GM12892 (cell line): ENCODE results near the gene HMGN4.

Experiments used
- DNase-seq: peaks from one replicate; pipeline ENCODE4 v3.0.0; 2011; ENCODE audit not compliant: insufficient read length
- FAIRE-seq: peaks from 2 replicates; lab custom pipeline; 2011; peaks lifted over from hg19 to GRCh38; lab: Jason Lieb, UNC
- POLR2A ChIP-seq: IDR thresholded peaks from 2 replicates; pipeline ENCODE4 v1.6.1; 2011; ENCODE audit warnings: low read depth, low read length, control low read depth
- POLR2AphosphoS5 ChIP-seq: IDR thresholded peaks from 2 replicates; pipeline ENCODE4 v1.6.1; 2011; ENCODE audit warnings: low read depth, low read length, control low read depth
- TAF1 ChIP-seq: IDR thresholded peaks from 2 replicates; pipeline ENCODE4 v1.6.1; 2011; ENCODE audit warnings: low read depth, mild to moderate bottlenecking, control low read depth, low read length, borderline replicate concordance

Gene HMGN4

GRCh38 chr6:26570027-26570809 is 32.1 kb downstream of the HMGN4 start:
- no peak for FAIRE-seq
- no peak for TF ChIP-seq POLR2A
- no peak for TF ChIP-seq POLR2AphosphoS5
- no peak for TF ChIP-seq TAF1
- DNase-seq, result no peak

- no peak for TF ChIP-seq POLR2AphosphoS5
- no peak for TF ChIP-seq POLR2A
- TF ChIP-seq TAF1, result no peak
- no peak for DNase-seq
These were observed 33.6 kb downstream of the HMGN4 start for GRCh38 chr6:26571592-26572296.

GRCh38 chr6:26575494-26575939 is 37.4 kb downstream of the HMGN4 start:
- FAIRE-seq, result no peak

More at GRCh38 chr6:26571592-26572296, 33.6 kb downstream of the HMGN4 start:
- no peak for FAIRE-seq

GRCh38 chr6:26576407-26576843 is 38.3 kb downstream of the HMGN4 start:
- TF ChIP-seq TAF1 (no peak), POLR2AphosphoS5 (no peak), POLR2A (no peak)
- DNase-seq (no peak), FAIRE-seq (peak; percentile 27)

More at GRCh38 chr6:26575494-26575939, 37.4 kb downstream of the HMGN4 start:
- no peak for DNase-seq
- TF ChIP-seq TAF1 (no peak), POLR2A (no peak), POLR2AphosphoS5 (no peak)

GRCh38 chr6:26576929-26577719 is 39.0 kb downstream of the HMGN4 start:
- TF ChIP-seq TAF1 (no peak), POLR2AphosphoS5 (no peak), POLR2A (no peak)
- FAIRE-seq (peak; percentile 74), DNase-seq (no peak)

GRCh38 chr6:26577720-26578072 is 39.5 kb downstream of the HMGN4 start:
- FAIRE-seq (no peak), DNase-seq (no peak)
- TF ChIP-seq TAF1, result no peak

GRCh38 chr6:26578279-26578678 is 40.1 kb downstream of the HMGN4 start:
- TF ChIP-seq POLR2AphosphoS5 (no peak), POLR2A (no peak), TAF1 (no peak)
- DNase-seq (no peak), FAIRE-seq (no peak)

- FAIRE-seq (no peak), DNase-seq (no peak)
- no peak for TF ChIP-seq POLR2AphosphoS5
- no peak for TF ChIP-seq POLR2A
- no peak for TF ChIP-seq TAF1
These were observed 40.6 kb downstream of the HMGN4 start for GRCh38 chr6:26578741-26579140.

- DNase-seq (no peak), FAIRE-seq (no peak)
- TF ChIP-seq TAF1 (no peak), POLR2A (no peak)
These were observed 43.2 kb downstream of the HMGN4 start for GRCh38 chr6:26581164-26581915.

GRCh38 chr6:26588965-26589364 is 50.8 kb downstream of the HMGN4 start:
- TF ChIP-seq POLR2AphosphoS5 (no peak), TAF1 (no peak), POLR2A (no peak)
- no peak for FAIRE-seq
- DNase-seq, result no peak

GRCh38 chr6:26592649-26593048 is 54.5 kb downstream of the HMGN4 start:
- no peak for DNase-seq
- FAIRE-seq, result no peak
- TF ChIP-seq TAF1 (no peak), POLR2A (no peak)

- FAIRE-seq (no peak), DNase-seq (no peak)
- TF ChIP-seq TAF1, result no peak
These were observed 55.3 kb downstream of the HMGN4 start for GRCh38 chr6:26593278-26594130.
